MCF 10A (cell line): ENCODE measurements around the gene TMEM169. TPM values are rescaled to one million over a fixed set of nuclear protein-coding genes. Genes with fewer than 3 reads are reported as not detected.

Experiments used
- BruUV-seq: library from RNA; stranded (reverse); fragments of 400-500 nt; replicated peaks from 2 replicates; lab custom pipeline; 2021; lab: Mats Ljungman, UMichigan
- CTCF ChIA-PET: fragments of 300-600 bp; sonication (Branson Sonifier 250); formaldehyde crosslinking; extraction: SDS; loops from one replicate; lab custom pipeline; 2021; ENCODE audit warnings: antibody characterized with exemption, inconsistent platforms; lab: Yijun Ruan, JAX
- POLR2A ChIA-PET: fragments of 300-600, 350-650 bp; sonication (Branson Sonifier 250); formaldehyde crosslinking; extraction: SDS; loops from one replicate; lab custom pipeline; 2020; ENCODE audit warnings: antibody characterized with exemption, inconsistent platforms; lab: Yijun Ruan, JAX
- DNase-seq: peaks from one replicate; pipeline ENCODE4 v3.0.0-alpha.2; 2018; ENCODE audit not compliant: unreplicated experiment
- H3K27ac Mint-ChIP-seq: one replicate; pipeline ENCODE4 v1.8.0; 2022; ENCODE audit warnings: mild to moderate bottlenecking, low read depth, mixed read lengths; ENCODE audit not compliant: unreplicated experiment
- H3K27me3 Mint-ChIP-seq: one replicate; pipeline ENCODE4 v1.8.0; 2022; ENCODE audit warnings: mixed read lengths; ENCODE audit not compliant: insufficient read depth, unreplicated experiment
- H3K36me3 Mint-ChIP-seq: one replicate; pipeline ENCODE4 v1.8.0; 2022; ENCODE audit warnings: mild to moderate bottlenecking, moderate library complexity, mixed read lengths; ENCODE audit not compliant: insufficient read depth, unreplicated experiment
- H3K4me1 Mint-ChIP-seq: one replicate; pipeline ENCODE4 v1.8.0; 2022; ENCODE audit warnings: mixed read lengths; ENCODE audit not compliant: insufficient read depth, unreplicated experiment
- H3K4me3 Mint-ChIP-seq: one replicate; pipeline ENCODE4 v1.8.0; 2022; ENCODE audit warnings: mild to moderate bottlenecking, moderate library complexity, mixed read lengths; ENCODE audit not compliant: unreplicated experiment
- H3K9me3 Mint-ChIP-seq: one replicate; pipeline ENCODE4 v1.8.0; 2022; ENCODE audit warnings: mixed read lengths; ENCODE audit not compliant: unreplicated experiment
- intact Hi-C: fragments of 100-400 bp; cut with micrococcal nuclease; formaldehyde crosslinking; loops from 2 replicates; pipeline ENCODE4 v1.14.1; 2022
- total RNA-seq: library from RNA; stranded (reverse); gene quantifications from 2 replicates; pipeline ENCODE4 v1.2.3, GENCODE V29; 2022
- TF ChIP-seq, protein P1 (sequence below): fragments of 200-600 bp; IDR thresholded peaks from one replicate; pipeline ENCODE4 v1.8.0; 2022; ENCODE audit warnings: antibody characterized with exemption, mild to moderate bottlenecking; ENCODE audit not compliant: unreplicated experiment

The TMEM169 gene
- total RNA-seq, 1 experiment from 2014 or later, result 0.35 TPM

DNA sequence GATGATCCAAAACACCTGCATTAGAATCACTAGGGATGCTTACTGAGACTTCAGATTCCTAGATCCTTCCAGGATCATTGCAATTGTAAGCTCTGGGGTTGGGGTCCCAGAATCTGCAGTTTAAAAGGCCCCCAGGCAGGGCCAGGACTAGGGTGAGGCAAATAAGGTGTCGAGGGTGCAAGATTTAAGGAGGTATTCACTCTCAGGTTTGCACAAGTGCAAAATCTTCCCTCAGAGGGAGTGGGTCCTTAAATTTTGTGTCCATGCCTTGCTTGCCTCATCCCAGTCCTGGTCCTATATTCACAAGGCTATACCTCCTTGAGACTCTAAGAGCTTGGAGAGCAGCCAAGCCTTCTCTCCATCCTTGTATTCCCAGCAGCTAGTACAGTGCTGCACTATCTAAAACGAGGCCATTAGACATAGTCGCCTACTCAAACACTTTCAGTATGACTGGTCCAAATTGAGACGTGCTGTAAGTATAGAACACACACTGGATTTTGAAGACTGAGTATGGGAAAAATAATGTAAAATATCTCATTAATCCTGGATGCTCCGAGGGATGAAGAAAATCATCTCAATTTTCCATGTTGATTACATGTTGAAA lies 36.7 kb upstream of the TMEM169 start:
- TF ChIP-seq, protein P1, sequence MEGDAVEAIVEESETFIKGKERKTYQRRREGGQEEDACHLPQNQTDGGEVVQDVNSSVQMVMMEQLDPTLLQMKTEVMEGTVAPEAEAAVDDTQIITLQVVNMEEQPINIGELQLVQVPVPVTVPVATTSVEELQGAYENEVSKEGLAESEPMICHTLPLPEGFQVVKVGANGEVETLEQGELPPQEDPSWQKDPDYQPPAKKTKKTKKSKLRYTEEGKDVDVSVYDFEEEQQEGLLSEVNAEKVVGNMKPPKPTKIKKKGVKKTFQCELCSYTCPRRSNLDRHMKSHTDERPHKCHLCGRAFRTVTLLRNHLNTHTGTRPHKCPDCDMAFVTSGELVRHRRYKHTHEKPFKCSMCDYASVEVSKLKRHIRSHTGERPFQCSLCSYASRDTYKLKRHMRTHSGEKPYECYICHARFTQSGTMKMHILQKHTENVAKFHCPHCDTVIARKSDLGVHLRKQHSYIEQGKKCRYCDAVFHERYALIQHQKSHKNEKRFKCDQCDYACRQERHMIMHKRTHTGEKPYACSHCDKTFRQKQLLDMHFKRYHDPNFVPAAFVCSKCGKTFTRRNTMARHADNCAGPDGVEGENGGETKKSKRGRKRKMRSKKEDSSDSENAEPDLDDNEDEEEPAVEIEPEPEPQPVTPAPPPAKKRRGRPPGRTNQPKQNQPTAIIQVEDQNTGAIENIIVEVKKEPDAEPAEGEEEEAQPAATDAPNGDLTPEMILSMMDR, result no peak
- intact Hi-C loops, result no loop called here
- no TSS peak for BruUV-seq
- H3K4me1 Mint-ChIP-seq, result no peaks in the 10 kb centered on the region
- peaks cover 12% of the 10 kb centered on the region for H3K36me3 Mint-ChIP-seq
- ChIA-PET POLR2A (interaction anchor here (0.5 kb wide), 1 partner anchor 25 kb away, joined by 3 read pairs; no protein-coding TSS in a partner anchor), CTCF (interaction anchor here (0.7 to 3.5 kb wide), 4 partner anchors 10 to 88 kb away, joined by 3 to 39 read pairs (median 3); no protein-coding TSS in a partner anchor)
- DNase-seq, result no peak
- no peak overlapping the region for H3K27ac Mint-ChIP-seq
- H3K27me3 Mint-ChIP-seq, result no peaks in the 10 kb centered on the region
- H3K9me3 Mint-ChIP-seq, result no peaks in the 10 kb centered on the region
- H3K4me3 Mint-ChIP-seq, result no peak overlapping the region

DNA sequence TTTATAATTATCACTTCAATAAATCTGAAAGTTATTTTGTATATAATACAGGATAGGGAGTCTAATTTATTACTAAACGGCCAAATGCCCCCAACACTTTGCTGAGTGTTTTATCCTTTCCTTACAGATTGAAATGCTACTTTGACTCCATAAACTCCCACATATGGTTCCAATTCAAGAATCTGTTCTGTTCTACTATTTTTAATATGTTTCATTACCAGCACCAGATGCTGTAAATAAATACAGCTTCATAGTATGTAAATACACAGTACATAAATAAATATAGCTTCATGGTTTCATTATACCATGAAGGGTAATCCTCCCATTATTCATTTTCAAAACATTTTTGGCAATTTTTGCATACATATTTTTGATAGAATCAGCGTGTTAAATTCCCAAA lies 34.3 kb upstream of the TMEM169 start:
- Mint-ChIP-seq H3K36me3 (peaks cover 11% of the 10 kb centered on the region), H3K9me3 (no peaks in the 10 kb centered on the region), H3K4me3 (no peak overlapping the region), H3K27me3 (no peaks in the 10 kb centered on the region), H3K27ac (no peak overlapping the region), H3K4me1 (no peaks in the 10 kb centered on the region)
- intact Hi-C loops, result no loop called here
- TF ChIP-seq, protein P1, result no peak
- ChIA-PET POLR2A (interaction anchor here (1.0 kb wide), 1 partner anchor 30 kb away, joined by 3 read pairs; no protein-coding TSS in a partner anchor), CTCF (interaction anchor here (3.6 kb wide), 1 partner anchor 24 kb away, joined by 12 read pairs; no protein-coding TSS in a partner anchor)
- no peak for DNase-seq
- BruUV-seq, result no TSS peak

DNA sequence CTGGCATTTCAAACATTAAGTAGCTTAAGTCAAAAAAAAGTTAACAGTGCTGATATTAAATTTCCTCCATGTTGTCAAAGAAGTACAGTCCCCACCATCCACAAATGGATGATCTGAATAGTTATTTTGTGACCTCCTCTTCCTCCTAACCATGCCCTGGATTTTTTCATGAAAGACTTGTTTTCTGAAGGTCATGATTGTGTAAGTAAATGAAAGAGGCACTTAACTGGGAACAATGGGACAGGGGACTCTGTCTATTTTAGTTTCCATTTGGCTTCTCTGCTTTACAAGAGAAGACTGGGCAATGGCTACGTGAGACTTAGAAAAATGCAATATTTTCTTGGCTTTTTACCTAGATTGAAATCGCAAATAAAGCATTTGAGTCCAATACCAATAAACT lies 32.3 kb upstream of the TMEM169 start:
- H3K36me3 Mint-ChIP-seq, result peaks cover 11% of the 10 kb centered on the region
- CTCF ChIA-PET, result interaction anchor here (0.6 to 3.6 kb wide), 4 partner anchors 9 to 77 kb away, joined by 4 to 12 read pairs (median 6); no protein-coding TSS in a partner anchor
- no TSS peak for BruUV-seq
- H3K27me3 Mint-ChIP-seq, result no peaks in the 10 kb centered on the region
- TF ChIP-seq, protein P1, result no peak
- no peak overlapping the region for H3K27ac Mint-ChIP-seq
- no peak for DNase-seq
- no peaks in the 10 kb centered on the region for H3K4me1 Mint-ChIP-seq
- intact Hi-C loops, result no loop called here
- no peaks in the 10 kb centered on the region for H3K9me3 Mint-ChIP-seq
- POLR2A ChIA-PET, result no interaction called here
- H3K4me3 Mint-ChIP-seq, result no peak overlapping the region

DNA sequence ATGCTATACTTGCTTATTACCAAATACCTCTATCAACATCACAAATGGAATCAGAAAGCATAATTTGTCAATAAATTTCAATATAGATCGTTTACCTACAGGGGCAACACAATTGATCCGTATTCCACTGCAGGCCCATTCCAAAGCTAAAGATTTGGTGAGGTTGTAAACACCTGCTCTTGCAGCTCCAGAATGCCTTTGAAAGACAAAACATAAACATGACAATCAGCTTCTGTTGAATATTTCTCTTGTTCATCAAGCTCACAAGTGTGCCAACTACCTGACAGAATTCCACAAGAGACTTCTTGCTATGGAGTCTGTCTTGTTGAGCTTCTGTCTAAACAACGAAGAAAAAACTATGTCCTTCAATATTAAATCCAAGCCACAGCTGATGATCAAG lies 30.4 kb upstream of the TMEM169 start:
- H3K27ac Mint-ChIP-seq, result no peak overlapping the region
- BruUV-seq, result no TSS peak
- ChIA-PET POLR2A (no interaction called here), CTCF (interaction anchor here (1.1 to 2.4 kb wide), 2 partner anchors 17 to 28 kb away, joined by 4 to 16 read pairs; no protein-coding TSS in a partner anchor)
- H3K27me3 Mint-ChIP-seq, result no peaks in the 10 kb centered on the region
- H3K9me3 Mint-ChIP-seq, result no peaks in the 10 kb centered on the region
- intact Hi-C loops, result no loop called here
- H3K36me3 Mint-ChIP-seq, result peaks cover 11% of the 10 kb centered on the region
- H3K4me3 Mint-ChIP-seq, result no peak overlapping the region
- TF ChIP-seq, protein P1, result no peak
- DNase-seq, result no peak
- no peaks in the 10 kb centered on the region for H3K4me1 Mint-ChIP-seq
